Measurements from ENCODE around the gene HOXB7.

DNA sequence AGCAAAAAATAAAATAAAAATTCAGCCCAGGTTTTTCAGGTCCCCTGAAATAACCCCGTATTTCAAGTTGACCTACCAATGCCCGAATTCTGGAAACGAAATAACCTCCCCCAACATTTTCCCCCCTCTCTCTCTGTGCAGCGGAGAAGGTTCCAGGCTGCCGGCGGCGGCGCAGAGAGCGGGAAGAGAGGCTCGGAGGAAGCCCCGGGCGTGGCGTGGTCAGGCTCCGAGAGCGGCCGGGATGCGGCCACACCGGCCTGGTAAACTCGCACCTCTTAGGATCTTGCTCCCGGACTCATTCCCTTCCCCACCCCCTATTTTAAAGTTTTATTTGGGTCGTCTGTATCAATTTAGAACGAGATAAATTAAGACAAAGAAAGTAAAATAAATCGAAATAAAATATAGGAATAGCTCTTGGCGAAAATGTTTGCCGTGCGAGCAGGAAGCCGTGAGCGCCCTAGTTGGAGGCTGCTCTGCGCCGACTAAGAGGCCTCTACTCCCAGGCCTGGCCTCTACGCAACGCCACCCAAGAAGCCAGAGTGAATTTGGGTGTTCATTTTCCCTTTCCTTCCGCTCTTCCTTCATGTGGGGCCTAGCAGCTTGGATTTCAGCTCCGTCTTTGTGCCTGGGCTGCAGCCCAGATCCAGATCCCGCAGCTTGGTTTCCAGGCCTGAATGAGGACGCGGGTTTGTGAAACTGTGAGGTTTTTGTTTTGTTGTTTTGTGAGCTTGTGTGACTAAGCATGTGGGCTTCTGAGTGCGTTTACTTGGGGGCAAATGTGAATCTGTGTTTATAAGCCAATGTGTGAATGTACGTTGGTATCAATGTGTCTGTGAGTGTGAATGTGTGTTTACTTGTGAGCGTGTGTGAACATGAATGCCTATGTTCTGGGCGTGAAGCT is 4.6 kb downstream of the HOXB7 start:
- TF ChIP-seq CTCF (IDR thresholded peaks at IDR 0.05; ENCODE audit: low read depth, low read length, missing input control) (no peak), RAD21 (IDR thresholded peaks at IDR 0.05) (no peak)
- TF ChIP-seq, protein P1, sequence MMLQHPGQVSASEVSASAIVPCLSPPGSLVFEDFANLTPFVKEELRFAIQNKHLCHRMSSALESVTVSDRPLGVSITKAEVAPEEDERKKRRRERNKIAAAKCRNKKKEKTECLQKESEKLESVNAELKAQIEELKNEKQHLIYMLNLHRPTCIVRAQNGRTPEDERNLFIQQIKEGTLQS (IDR thresholded peaks at IDR 0.05): no peak
- TF ChIP-seq, protein P2, sequence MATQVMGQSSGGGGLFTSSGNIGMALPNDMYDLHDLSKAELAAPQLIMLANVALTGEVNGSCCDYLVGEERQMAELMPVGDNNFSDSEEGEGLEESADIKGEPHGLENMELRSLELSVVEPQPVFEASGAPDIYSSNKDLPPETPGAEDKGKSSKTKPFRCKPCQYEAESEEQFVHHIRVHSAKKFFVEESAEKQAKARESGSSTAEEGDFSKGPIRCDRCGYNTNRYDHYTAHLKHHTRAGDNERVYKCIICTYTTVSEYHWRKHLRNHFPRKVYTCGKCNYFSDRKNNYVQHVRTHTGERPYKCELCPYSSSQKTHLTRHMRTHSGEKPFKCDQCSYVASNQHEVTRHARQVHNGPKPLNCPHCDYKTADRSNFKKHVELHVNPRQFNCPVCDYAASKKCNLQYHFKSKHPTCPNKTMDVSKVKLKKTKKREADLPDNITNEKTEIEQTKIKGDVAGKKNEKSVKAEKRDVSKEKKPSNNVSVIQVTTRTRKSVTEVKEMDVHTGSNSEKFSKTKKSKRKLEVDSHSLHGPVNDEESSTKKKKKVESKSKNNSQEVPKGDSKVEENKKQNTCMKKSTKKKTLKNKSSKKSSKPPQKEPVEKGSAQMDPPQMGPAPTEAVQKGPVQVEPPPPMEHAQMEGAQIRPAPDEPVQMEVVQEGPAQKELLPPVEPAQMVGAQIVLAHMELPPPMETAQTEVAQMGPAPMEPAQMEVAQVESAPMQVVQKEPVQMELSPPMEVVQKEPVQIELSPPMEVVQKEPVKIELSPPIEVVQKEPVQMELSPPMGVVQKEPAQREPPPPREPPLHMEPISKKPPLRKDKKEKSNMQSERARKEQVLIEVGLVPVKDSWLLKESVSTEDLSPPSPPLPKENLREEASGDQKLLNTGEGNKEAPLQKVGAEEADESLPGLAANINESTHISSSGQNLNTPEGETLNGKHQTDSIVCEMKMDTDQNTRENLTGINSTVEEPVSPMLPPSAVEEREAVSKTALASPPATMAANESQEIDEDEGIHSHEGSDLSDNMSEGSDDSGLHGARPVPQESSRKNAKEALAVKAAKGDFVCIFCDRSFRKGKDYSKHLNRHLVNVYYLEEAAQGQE (IDR thresholded peaks at IDR 0.05): no peak
- TF ChIP-seq, protein P3, sequence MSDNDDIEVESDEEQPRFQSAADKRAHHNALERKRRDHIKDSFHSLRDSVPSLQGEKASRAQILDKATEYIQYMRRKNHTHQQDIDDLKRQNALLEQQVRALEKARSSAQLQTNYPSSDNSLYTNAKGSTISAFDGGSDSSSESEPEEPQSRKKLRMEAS (IDR thresholded peaks at IDR 0.05): no peak

Data from liver (tissue), 3 donors.